ENCODE results near the gene TMEM17. TPM values are rescaled to one million over a fixed set of nuclear protein-coding genes. Genes with fewer than 3 reads are reported as not detected.

The TMEM17 gene
- total RNA-seq, 1 donor from 2014 or later = not detected

GRCh38 chr2:62455957-62456692, 49.9 kb downstream of the TMEM17 start:
- Mint-ChIP-seq H3K4me1 (ENCODE audit: low read depth) (peaks cover 4% of the 10 kb centered on the region), H3K27ac (no peak overlapping the region), H3K27me3 (ENCODE audit: low read depth) (peaks cover 7% of the 10 kb centered on the region), H3K9me3 (no peaks in the 10 kb centered on the region), H3K36me3 (ENCODE audit: low read depth) (no peaks in the 10 kb centered on the region), H3K4me3 (ENCODE audit: low read depth) (no peak overlapping the region)
- DNase-seq (ENCODE audit: low spot score) = no peak
- intact Hi-C loops (cut with micrococcal nuclease) = loop anchor here (1.0 to 10.0 kb wide), 4 partner anchors 319 to 1131 kb away; partner anchors contain the start of genes MDH1, OTX1 and WDPCP

DNA sequence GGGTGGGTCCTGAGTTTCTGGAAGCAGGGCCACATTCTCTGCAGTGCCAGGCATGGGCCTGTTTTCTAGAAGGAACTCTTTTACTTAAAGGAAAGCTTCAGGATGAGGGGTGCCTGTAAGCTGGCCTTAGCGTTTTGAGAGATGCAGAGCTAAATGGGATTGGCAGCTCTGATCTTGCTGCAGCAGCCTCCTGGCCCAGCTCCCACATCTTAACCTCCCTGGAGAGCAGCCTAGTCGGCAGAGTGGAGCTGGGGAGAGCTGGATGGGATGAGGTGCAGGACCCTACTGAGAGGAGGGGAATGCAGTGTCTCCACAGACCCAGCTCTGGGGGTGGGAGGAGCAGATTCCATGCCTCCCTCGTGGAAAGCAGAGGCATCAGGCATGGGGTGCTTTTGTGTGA, 52.0 kb downstream of the TMEM17 start:
- no peak for DNase-seq (ENCODE audit: low spot score)
- H3K36me3 Mint-ChIP-seq (ENCODE audit: low read depth) = no peaks in the 10 kb centered on the region
- H3K27me3 Mint-ChIP-seq (ENCODE audit: low read depth) = peaks cover 7% of the 10 kb centered on the region
- no peaks in the 10 kb centered on the region for H3K9me3 Mint-ChIP-seq
- intact Hi-C loops (cut with micrococcal nuclease) = loop anchor here (10.0 kb wide), 1 partner anchor 971 kb away; no protein-coding TSS in a partner anchor
- peaks cover 4% of the 10 kb centered on the region for H3K4me1 Mint-ChIP-seq (ENCODE audit: low read depth)
- H3K27ac Mint-ChIP-seq = no peak overlapping the region
- H3K4me3 Mint-ChIP-seq (ENCODE audit: low read depth) = no peak overlapping the region

DNA sequence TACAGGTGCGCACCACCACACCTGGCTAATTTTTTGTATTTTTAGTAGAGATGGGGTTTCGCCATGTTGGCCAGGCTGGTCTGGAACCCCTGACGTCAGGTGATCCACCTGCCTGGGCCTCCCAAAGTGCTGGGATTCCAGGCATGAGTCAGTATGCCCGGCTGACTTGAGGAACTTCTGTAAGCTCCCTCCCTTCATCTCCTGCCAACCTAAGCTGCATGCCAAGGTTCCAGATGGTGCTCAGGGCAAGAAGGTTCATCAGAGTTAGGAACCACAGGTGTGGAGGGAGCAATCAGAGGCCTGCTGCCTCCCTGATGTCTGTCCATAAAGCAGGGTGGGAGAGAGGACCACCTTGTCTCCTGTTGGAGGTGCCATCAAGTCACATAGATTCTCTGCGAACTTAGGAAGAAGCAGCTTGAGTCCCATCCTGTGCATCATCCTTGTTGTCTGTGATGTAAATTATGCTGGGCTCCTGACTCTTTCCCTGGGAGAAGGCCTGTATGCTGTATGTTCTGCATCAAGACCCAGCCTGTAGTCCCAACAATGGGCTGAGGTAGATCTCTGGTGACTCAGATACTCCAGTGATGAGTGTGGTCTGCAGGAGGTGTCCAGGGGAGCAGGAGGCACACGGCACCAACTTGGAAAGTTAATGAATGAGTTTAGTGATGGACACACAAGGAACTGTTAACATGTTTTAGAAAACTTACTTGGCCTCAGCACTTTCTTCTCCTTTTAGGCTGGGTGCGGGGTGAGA, 53.1 kb downstream of the TMEM17 start:
- intact Hi-C loops (cut with micrococcal nuclease) = loop anchor here (10.0 kb wide), 1 partner anchor 972 kb away; no protein-coding TSS in a partner anchor
- Mint-ChIP-seq H3K9me3 (no peaks in the 10 kb centered on the region), H3K4me1 (ENCODE audit: low read depth) (peaks cover 4% of the 10 kb centered on the region), H3K4me3 (ENCODE audit: low read depth) (no peak overlapping the region), H3K36me3 (ENCODE audit: low read depth) (no peaks in the 10 kb centered on the region), H3K27me3 (ENCODE audit: low read depth) (peaks cover 4% of the 10 kb centered on the region), H3K27ac (no peak overlapping the region)
- DNase-seq (ENCODE audit: low spot score) = no peak

GRCh38 chr2:62450716-62451191, 55.2 kb downstream of the TMEM17 start:
- H3K36me3 Mint-ChIP-seq (ENCODE audit: low read depth) = no peaks in the 10 kb centered on the region
- no peaks in the 10 kb centered on the region for H3K27me3 Mint-ChIP-seq (ENCODE audit: low read depth)
- intact Hi-C loops (cut with micrococcal nuclease) = loop anchor here (10.0 kb wide), 1 partner anchor 974 kb away; no protein-coding TSS in a partner anchor
- H3K27ac Mint-ChIP-seq = no peak overlapping the region
- H3K9me3 Mint-ChIP-seq = no peaks in the 10 kb centered on the region
- H3K4me1 Mint-ChIP-seq (ENCODE audit: low read depth) = no peaks in the 10 kb centered on the region
- H3K4me3 Mint-ChIP-seq (ENCODE audit: low read depth) = no peak overlapping the region
- no peak for DNase-seq (ENCODE audit: low spot score)

Other genes starting within 250 kb of the TMEM17 start
- gene EHBP1, start 199.5 kb upstream of the TMEM17 start, total RNA-seq = 22.1 and 25.6 TPM in 2 replicates

All from activated T-helper 2 cell treated with anti-CD3 and anti-CD28 coated beads, Interferon-gamma antibody, Interleukin-2, Interleukin-4, amounts not matched to agents 10 μg/mL and 5 μg/mL and 100 μg/mL, durations not matched to agents 14 hours and 24 hours and 36 hours (primary cell).